ENCODE results near the gene ANKS6. TPM values are rescaled to one million over a fixed set of nuclear protein-coding genes. Genes with fewer than 3 reads are reported as not detected.

The ANKS6 gene
- total and polyA plus RNA-seq, 10 of the 15 experiments (the other 5 are each of a cell fraction or from before 2014, with no cell fraction given) = 2.0 to 16.2 (median 6.1) TPM

DNA sequence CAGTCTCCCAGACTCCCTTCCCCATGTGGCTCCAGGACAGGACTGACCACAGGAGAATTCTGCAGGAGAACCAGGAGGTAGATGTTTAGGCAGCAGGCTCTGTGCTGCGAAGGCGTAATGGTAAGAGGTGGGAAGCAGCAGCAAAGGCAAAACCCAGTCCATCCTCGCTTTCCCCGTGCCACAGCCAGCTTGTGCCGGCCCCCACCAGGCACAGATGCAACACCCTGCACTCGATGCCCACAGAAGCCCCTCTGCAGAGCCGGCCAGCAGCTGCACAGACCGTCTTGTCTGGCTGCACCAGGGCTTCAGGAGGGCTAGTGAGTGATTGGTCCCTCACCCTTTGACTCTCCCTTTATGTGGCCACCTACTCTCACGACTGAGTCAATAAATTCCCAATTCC is 28.0 kb downstream of the ANKS6 start:
- DNase-seq (ENCODE audit: low read depth, low spot score) (no peak), FAIRE-seq (no peak)
- CTCF ChIA-PET = no interaction called here

More for the DNA sequence above, 28.0 kb downstream of the ANKS6 start:
- 81% methylated on average over 9 of the region's 9 CpGs for WGBS (ENCODE audit: insufficient coverage, insufficient replicate concordance, low lambda C conversion rate, missing lambda C conversion rate)
- Histone ChIP-seq H3K4me1 (ENCODE audit: control insufficient read depth, insufficient read depth, low read length) (no peaks in the 10 kb centered on the region), H3K4me3 (no peak overlapping the region), H3K79me2 (ENCODE audit: control insufficient read depth, insufficient read depth, low read length) (no peaks in the 10 kb centered on the region), H3K9me3 (replicated peaks; ENCODE audit: control insufficient read depth, insufficient read depth, low read length) (no peaks in the 10 kb centered on the region), H3K27me3 (replicated peaks in 1 of 2; ENCODE audit: control insufficient read depth in 2 of 2, insufficient read depth in 2 of 2, low read length in 1 of 2) (no peaks in the 10 kb centered on the region), H4K20me1 (ENCODE audit: control insufficient read depth, insufficient read depth) (no peaks in the 10 kb centered on the region), H3K36me3 (ENCODE audit: control insufficient read depth in 2 of 2, insufficient read depth in 2 of 2, low read length in 1 of 2) (no peaks in the 10 kb centered on the region), H2AFZ (ENCODE audit: control insufficient read depth, low read depth, low read length) (no peak overlapping the region), H3K9ac (ENCODE audit: control insufficient read depth, insufficient read depth, low read length) (no peak overlapping the region), H3K4me2 (ENCODE audit: control insufficient read depth, insufficient read depth) (no peak overlapping the region), H3K27ac (ENCODE audit: control insufficient read depth, insufficient read depth) (no peak overlapping the region)
- ChIA-PET RAD21 (ENCODE audit: unreplicated experiment) (no interaction called here), SMC1A (ENCODE audit: uncharacterized antibody, unreplicated experiment) (no interaction called here), POLR2A (no interaction called here)
- intact Hi-C loops (cut with micrococcal nuclease; ENCODE audit: unreplicated experiment) = no loop called here
- no TSS peak for BruUV-seq (replicated peaks)
- no peak for ATAC-seq
- in situ Hi-C loops (cut with MboI) = no loop called here
- TF ChIP-seq ZNF687 (IDR thresholded peaks at IDR 0.05) (no peak), KAT2A (conservative IDR thresholded peaks at IDR 0.05; ENCODE audit: control insufficient read depth, low read depth, low read length) (no peak), NKRF (conservative IDR thresholded peaks at IDR 0.05) (no peak)
- TF ChIP-seq, protein P1, sequence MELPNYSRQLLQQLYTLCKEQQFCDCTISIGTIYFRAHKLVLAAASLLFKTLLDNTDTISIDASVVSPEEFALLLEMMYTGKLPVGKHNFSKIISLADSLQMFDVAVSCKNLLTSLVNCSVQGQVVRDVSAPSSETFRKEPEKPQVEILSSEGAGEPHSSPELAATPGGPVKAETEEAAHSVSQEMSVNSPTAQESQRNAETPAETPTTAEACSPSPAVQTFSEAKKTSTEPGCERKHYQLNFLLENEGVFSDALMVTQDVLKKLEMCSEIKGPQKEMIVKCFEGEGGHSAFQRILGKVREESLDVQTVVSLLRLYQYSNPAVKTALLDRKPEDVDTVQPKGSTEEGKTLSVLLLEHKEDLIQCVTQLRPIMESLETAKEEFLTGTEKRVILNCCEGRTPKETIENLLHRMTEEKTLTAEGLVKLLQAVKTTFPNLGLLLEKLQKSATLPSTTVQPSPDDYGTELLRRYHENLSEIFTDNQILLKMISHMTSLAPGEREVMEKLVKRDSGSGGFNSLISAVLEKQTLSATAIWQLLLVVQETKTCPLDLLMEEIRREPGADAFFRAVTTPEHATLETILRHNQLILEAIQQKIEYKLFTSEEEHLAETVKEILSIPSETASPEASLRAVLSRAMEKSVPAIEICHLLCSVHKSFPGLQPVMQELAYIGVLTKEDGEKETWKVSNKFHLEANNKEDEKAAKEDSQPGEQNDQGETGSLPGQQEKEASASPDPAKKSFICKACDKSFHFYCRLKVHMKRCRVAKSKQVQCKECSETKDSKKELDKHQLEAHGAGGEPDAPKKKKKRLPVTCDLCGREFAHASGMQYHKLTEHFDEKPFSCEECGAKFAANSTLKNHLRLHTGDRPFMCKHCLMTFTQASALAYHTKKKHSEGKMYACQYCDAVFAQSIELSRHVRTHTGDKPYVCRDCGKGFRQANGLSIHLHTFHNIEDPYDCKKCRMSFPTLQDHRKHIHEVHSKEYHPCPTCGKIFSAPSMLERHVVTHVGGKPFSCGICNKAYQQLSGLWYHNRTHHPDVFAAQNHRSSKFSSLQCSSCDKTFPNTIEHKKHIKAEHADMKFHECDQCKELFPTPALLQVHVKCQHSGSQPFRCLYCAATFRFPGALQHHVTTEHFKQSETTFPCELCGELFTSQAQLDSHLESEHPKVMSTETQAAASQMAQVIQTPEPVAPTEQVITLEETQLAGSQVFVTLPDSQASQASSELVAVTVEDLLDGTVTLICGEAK (IDR thresholded peaks at IDR 0.05; ENCODE audit: borderline replicate concordance) = no peak
